ENCODE data around the gene SLC37A1.

The SLC37A1 gene

GRCh38 chr21:42582787-42583476 is 69.3 kb downstream of the SLC37A1 start:
- H3K4me3 ChIP-seq (ENCODE audit: low read depth, low read length): no peak overlapping the region
- no peak for TF ChIP-seq CTCF (IDR thresholded peaks at IDR 0.05; ENCODE audit: low read depth, low read length)
- in situ Hi-C loops (cut with HindIII; ENCODE audit: low sequenced_read_pairs): no loop called here
- no peak for DNase-seq (ENCODE audit: low read depth, low spot score)

- H3K4me3 ChIP-seq (ENCODE audit: low read depth, low read length): no peak overlapping the region
- in situ Hi-C loops (cut with HindIII; ENCODE audit: low sequenced_read_pairs): no loop called here
- TF ChIP-seq CTCF (IDR thresholded peaks at IDR 0.05; ENCODE audit: low read depth, low read length): no peak
- DNase-seq (ENCODE audit: low read depth, low spot score): no peak
Observed at GRCh38 chr21:42583477-42584295, 70.0 kb downstream of the SLC37A1 start.

GRCh38 chr21:42584296-42584641 is 70.6 kb downstream of the SLC37A1 start:
- TF ChIP-seq CTCF (IDR thresholded peaks at IDR 0.05; ENCODE audit: low read depth, low read length): no peak
- in situ Hi-C loops (cut with HindIII; ENCODE audit: low sequenced_read_pairs): no loop called here
- no peak overlapping the region for H3K4me3 ChIP-seq (ENCODE audit: low read depth, low read length)
- DNase-seq (ENCODE audit: low read depth, low spot score): no peak

- in situ Hi-C loops (cut with HindIII; ENCODE audit: low sequenced_read_pairs): no loop called here
Observed at GRCh38 chr21:42585881-42586280, 72.2 kb downstream of the SLC37A1 start.

GRCh38 chr21:42586406-42586805 is 72.8 kb downstream of the SLC37A1 start:
- TF ChIP-seq CTCF (IDR thresholded peaks at IDR 0.05; ENCODE audit: low read depth, low read length): no peak
- DNase-seq (ENCODE audit: low read depth, low spot score): no peak
- in situ Hi-C loops (cut with HindIII; ENCODE audit: low sequenced_read_pairs): no loop called here
- no peak overlapping the region for H3K4me3 ChIP-seq (ENCODE audit: low read depth, low read length)

More at GRCh38 chr21:42585881-42586280, 72.2 kb downstream of the SLC37A1 start:
- no peak for TF ChIP-seq CTCF (IDR thresholded peaks at IDR 0.05; ENCODE audit: low read depth, low read length)
- H3K4me3 ChIP-seq (ENCODE audit: low read depth, low read length): no peak overlapping the region
- no peak for DNase-seq (ENCODE audit: low read depth, low spot score)

- TF ChIP-seq CTCF (IDR thresholded peaks at IDR 0.05; ENCODE audit: low read depth, low read length): no peak
- DNase-seq (ENCODE audit: low read depth, low spot score): no peak
- in situ Hi-C loops (cut with HindIII; ENCODE audit: low sequenced_read_pairs): no loop called here
- no peak overlapping the region for H3K4me3 ChIP-seq (ENCODE audit: low read depth, low read length)
Observed at GRCh38 chr21:42587036-42587435, 73.4 kb downstream of the SLC37A1 start.

Measured in astrocyte of the spinal cord (primary cell).